ENCODE results near the gene PRSS57.
"Not testable (repeated sequence)": the region's sequence is repeated elsewhere in the genome, so short reads cannot be mapped to it uniquely, and the experiment has no call there.

Gene PRSS57

DNA sequence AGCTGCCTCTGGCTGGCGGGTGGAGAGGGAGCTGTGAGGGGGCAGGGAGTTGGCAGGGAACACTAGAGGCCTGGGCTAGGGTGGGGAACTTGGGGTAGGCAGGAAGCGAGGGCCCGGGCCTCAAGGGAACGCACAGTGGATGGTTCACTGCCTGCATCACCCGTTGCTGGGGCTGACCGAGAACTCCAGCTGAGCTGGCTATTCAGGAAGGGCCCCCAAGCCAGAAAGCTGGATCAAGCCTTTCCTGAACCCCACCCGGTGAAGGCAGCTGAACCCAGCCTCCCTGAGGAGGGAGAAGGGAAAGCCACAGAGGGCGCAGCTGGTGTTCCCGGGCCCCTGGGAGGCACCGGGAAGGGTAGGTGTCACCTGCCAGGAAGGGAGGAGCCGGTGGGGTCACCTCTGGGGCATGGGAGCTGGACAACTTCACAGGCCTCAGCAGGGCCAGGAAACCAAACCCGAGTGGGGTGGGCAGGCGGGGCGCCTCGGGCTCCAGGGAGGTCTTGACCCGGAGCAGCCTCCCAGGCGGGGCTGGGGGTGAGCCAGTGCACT is 27.4 kb upstream of the PRSS57 start:
- no peak for DNase-seq

DNA sequence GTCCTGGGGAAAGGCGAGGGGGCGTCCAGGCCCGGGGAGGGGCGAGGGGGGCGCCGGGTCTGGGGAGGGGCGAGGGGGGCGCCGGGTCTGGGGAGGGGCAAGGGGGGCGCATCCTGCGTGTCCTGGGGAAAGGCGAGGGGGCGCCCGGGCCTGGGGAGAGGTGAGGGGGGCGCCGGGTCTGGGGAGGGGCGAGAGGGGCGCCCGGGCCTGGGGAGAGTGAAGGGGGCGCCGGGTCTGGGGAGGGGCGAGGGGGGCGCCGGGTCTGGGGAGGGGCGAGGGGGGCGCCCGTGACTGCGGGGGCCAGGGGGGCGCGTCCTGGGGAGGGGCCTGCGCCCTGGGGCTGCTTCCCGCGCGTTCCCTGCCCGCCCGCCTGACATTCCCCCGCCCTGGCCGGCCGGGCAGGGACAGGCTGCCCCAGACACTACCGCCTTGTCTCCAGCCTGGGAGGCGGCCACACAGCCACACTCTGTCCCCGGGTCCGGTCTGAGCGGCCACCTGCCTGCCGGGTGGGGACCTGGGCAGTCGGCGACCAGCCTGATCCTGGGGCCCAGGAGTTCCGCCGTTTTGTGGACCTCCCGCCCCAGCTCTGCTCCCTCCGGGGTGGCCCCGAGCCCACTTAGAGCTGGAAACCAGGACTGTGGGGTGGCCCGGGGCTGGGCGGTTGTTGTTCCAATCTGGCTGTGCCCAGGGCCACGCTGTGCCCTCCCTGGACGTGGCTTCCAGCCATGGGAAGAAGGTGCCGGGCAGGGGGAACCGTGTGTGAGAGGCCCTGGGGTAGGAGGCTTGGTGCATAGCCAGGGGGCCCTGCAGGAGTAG is 25.3 kb upstream of the PRSS57 start:
- DNase-seq: no peak

DNA sequence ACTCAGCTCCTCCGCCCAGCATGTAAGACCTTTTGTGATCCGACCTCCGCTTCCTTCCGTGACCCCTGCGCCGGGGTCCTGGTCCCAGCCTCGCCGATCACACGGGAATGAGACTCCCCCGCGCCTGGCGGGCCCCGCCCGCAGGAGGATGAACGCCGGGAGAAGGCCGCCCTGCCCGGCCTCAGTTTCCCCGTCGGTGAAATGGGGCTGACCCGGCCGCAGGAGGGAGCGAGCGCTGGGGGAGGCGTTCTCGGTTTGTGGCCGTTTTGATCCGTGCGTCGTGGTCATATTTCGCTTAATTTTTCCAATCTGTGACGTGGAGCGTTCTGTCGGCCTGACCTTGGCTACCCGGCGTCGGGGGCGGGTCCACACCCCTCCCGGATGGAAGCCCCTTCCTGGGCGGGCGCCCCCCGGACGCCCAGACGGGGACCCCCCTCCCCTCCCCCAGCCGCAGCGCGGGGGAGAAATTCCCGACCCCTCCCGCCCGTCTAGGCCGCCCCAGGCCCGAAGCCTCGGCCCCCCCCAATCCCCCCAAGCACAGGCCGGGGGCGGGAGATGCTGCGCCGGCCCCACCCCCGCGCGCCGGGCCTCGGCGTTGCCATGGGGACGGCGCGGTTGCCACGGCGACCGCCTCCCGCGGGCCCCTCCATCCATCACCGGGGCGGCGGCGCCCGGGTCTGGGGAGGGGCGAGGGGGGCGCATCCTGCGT is 24.5 kb upstream of the PRSS57 start:
- no peak for DNase-seq

DNA sequence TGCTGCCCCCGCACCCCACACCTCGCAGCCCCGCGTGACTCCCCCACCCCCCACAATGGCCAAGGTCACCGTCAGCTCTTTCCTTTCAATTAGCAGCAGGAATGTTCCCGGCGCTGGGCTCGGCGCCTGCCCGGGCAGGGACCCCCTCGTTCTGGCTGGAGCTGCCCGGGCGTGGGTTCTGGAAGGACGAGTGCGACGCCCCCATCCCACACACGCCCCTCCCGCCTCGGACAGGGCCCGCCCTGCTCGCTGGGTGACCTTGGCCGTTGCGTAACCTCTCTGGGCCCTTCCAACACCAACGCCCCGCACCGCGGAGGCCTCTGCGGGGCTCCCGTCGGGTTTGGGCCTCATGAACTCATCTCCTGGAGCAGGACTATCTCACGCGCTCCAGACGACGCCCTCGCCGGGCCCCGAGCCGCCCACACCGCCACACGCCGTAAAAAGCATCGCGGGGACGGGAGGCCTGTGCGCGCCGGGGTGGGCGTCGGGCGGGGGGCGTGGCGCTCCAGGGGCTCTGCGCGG is 23.8 kb upstream of the PRSS57 start:
- DNase-seq: no peak

DNA sequence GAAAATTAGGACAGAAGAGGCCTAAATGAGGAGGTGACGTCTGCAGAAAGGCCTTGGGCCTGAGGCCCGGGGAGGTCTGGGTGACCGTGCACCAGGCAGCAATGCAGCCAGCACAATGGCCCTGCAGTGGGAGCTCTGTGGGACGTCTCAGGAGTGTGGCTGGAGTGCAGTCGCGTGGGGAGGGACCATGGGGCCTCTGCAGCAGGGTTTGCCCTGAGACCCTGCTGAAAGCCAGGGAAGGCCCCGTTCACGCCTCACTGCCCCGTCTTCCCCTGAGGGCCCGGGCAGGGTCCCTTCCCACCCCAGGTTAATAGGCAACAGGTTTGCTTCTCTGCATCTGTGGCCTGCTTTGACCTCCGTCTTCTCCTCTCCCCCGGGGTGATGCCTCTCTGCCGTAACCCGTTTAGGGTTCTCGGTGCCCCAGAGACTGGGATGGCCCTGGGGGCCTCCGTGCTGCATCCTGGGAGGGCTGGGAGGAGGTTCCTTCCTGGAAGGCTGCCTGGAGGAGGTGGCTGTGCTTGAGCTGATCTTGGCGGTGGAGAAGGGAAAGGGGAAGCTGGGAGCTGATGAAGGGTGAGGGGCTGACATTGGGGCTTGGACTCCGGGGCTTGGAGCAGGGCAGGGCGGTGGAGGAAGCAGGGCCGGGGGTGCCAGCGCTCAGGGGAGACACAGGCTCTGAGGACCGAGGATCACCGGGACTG is 23.1 kb upstream of the PRSS57 start:
- no peak for DNase-seq

DNA sequence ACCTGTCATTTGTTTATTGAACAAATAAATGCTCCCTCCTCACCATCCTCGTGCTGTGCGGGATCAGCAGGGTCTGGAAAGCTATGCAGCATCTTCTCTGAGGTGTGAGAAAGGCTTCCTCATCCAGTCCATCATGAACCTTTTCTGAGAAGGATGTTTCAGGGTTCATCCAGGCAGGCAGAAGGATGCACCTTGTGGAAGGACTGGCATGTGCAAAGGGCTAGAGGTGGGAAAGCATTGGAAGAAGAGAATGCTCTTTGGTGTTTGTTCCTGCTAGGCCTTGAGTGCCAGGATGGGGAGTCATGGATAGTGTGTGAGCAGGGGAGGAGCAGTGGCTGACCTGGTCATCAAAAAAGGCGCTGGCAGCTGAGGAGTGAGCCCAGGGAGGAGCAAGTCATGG is 20.1 kb upstream of the PRSS57 start:
- DNase-seq: no peak

DNA sequence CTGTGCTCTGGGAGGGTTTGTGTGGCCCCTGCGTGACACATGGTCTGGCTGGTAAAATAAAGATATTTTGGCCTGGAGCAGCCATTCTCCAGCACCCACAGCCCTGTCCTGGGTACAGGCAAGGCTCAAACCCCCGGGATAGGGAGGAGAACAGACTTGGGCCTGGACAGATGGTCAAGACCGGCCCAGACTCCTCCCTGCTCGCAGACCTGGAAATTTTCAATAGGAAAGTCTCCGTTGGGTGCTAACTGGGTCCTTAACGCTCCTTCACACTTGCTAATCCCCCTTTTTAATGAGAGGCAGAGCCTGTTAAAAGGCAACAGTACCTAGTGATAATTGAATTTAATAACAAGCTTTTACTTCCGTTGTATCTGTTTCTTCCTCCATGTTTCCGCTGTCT is 16.0 kb upstream of the PRSS57 start:
- DNase-seq: no peak

DNA sequence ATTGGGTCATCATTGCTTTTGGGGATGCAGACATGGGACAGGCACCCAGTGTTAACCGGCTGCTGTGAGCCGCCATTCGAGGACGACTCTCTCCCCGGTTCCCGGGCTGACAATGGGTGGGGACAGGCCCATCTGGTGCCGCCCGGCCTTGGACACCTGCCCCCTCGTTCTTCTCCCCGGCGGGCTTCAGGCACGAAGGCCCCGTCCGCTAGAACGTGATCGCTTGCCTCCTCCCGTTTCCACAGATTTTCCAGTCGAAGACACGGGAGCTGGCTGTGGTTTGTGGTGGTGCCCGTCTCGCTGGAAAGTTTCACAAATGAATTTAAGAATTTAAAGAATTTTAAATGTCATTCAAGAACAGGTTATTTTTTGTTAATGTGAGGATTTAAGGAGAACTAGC is 15.5 kb upstream of the PRSS57 start:
- no peak for DNase-seq

DNA sequence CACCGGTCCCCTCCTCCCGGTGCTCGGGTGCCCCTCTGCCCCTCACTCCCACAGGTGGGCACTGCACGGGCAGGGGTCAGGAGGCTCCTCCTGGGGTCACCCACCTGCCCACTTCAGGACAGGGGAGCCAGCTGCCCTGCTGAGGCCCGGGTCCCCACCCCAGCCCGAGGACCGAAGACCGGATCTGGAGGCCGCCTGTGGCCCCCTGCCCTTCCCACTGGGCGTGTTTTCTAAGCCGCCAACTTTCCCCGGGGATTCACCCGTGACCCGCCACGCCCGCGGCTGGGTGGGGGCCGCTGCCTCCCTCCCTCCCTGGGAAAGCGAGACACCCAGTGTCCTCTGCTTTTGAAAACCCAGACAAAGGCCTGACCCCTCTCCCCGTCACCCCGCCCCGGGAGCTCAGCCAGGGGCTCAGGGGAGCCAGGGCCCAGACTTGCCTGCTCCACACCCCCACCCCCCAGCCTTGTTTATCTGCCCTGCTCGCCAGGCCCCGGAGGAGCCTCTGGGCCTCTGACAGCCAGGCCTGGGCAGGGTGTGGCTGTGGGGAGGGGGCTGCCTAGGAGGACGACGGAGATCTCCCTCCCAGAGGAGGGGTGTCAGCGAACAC is 14.8 kb upstream of the PRSS57 start:
- DNase-seq: no peak

DNA sequence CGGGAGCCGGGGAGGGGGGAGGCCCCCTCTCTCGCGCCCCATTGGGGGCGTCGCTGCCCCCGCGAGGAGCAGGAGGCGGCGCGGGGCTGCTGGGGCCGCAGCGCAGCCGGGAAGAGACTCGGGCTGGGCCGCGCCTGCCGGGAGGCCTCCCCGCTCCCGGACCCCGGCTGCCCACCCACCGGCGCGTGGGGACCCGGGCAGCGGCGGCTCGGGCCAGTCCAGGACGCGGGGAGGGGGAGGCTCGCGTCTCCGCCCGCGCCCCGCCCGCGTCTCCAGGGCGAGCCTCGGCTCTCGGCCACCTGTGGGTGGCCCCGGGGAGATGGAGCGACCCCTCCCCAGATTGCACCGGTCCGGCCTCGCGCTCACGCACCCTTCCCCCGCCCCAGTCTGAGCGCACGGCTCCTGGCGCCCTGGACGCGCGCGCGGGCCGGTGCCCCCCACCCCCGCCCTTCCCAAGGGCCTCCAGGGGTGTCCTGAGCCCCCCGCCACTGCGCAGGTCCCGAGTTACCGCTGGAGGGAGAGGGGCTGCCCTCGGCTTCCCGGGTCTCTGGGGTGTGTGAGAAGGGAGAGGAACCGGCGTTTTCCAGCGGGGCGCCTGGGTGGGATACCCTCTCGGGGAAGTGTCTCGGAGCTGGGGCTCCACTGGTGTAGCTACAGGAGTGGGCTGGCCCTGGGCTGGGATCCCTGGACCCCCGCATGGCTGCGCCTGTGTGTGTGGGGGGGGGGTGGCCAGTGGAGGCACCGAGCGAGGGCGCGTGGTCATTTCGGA is 14.1 kb upstream of the PRSS57 start:
- DNase-seq: no peak

DNA sequence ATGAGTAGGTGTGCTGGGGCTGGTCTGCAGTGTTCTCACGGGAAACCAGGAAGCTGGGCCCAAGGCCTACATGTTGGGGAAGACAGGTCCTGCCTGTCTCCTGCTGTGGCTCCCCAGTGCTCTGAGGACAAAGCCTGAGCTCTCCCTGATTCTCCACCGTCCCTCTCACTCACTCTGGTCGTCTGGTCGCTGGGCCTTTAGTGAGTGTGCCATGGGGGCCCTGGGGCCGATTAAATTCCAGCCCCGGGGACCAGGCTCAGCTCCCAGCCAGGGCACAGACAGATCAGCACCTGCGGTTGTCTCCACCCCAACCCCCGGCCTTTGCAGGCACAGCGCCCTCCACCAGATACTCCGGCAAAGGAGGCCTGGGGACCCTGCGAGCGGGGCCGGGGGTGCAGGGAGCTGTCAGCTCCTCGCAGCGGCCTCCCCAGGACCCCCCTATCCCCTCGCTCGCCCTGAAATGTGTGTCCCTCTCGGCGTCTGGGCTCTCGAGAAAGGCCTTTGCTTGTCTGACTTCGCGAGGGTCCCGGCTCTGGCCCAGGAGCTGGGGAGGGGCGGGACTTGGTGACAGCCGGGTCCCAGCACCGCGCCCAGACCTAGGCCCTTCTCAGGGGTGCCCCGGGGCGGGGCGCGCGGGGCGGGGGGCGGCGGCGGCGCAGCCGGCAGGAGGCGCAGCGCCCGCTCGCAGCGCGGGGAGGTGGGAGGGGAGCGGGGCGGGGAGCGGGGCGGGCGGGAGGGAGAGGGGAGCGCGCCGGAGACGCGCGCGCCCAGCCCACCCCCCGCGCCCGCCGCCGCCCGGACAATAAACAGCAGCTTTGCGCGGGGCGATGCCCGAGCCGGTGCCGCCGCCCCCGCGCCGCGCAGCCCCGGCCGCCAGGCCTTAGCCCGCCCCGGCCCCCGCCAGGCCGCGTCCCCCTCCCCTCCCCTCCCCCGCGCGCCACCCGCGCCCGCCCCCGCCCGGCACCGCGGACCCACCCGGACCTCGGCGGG is 13.2 kb upstream of the PRSS57 start, which contains the start of gene PALM:
Gene PALM, plus strand, starts transcription at position 782 of the 990 bp plus-strand sequence. CDS start 212 bp downstream, outside the sequence.
- DNase-seq: no peak

DNA sequence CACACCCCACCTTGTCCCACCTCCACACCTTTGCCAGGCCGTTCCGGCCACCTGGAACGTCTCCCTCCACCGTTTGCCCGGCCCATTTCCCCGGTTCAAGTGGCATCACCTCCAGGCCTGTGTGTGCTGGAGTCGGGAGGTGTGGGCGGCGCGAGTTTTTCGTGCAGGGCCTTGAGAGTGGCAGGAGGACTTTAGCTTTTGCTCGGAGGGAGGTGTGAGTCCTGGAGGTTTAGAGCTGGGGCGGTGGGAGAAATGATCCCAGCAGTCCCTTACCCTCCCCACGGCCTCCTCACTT is 9.1 kb upstream of the PRSS57 start:
- no peak for DNase-seq

DNA sequence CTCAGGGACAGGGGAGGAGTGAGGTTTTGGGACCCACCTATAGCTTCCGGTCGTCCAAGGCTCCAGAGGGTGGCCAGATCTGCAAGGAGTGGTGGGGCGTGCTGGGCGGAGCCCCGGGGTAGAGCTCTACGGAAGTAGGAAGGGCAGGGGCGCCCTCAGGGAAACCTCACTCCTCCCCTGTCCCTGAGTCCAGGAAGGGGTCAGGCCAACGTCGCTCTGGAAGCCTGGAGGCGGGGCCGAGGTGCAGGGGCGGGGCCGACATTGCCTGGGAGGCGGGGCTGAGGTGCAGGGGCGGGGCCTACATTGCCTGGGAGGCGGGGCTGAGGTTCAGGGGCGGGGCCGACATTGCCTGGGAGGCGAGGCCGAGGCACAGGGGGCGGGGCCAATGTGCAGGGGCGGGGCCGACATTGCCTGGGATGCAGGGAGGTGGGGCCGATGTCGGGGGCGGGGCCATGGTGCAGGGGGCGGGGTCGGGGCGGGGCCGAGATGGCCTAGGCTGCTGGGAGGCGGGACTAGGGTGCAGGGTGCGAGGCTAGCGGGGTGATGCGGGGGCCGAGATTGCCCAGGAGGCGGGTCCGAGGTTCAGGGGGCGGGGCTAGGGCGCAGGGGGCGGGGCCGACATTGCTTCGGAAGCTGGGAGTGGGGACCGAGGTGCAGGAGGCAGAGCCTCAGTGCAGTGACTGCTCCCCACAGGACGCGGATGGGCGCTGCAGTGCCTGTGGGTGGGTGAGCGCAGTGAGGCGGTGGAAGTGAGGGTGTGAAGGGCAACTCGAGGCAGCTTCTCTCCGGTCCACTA is 8.6 kb upstream of the PRSS57 start:
- DNase-seq: peak; percentile 85

DNA sequence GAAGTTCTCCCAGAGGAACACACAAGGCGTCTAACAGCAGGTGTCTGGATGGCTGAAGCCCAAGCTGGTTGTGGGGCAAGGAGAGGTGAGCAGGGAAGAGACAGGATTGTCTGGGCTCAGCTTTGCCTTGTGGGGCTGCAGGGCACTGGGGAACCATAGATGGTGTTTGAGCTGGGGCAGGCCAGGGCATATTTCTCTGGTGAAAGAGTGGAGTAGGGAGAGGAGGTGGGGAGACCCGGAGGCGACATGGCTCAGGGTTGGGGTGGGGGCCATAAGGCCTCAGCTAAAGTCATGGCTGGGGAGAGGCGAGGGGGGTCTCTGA is 8.0 kb upstream of the PRSS57 start:
- no peak for DNase-seq

DNA sequence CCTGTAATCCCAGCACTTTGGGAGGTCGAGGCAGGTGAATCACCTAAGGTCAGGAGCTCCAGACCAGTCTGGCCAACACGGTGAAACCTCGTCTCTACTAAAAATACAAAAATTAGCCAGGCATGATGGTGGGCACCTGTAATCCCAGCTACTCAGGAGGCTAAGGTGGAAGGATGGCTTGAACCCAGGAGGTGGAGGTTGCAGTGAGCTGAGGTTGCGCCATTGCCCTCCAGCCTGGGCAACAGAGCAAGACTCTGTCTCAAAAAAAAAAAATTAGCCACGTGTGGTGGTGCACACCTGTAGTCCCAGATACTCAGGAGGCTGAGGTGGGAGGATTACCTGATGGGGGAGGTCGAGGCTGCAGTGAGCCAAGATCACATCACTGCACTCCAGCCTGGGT is 7.6 kb upstream of the PRSS57 start:
- DNase-seq: not testable (repeated sequence)

DNA sequence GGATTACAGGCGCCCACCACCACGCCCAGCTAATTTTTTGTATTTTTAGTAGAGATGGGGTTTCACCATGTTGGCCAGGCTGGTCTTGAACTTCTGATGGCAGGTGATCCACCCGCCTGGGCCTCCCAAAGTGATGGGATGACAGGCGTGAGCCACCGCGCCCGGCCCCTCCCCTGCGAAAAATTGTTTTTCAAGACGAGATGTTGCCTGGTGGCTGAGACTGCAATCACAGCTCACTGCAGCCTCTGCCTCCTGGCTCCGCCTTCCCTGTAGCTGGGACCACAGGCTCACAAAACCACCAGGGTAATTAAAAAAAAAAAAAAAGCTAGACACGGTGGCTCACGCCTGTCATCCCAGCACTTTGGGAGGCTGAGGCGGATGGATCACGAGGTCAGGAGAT is 4.6 kb upstream of the PRSS57 start:
- DNase-seq: not testable (repeated sequence)

DNA sequence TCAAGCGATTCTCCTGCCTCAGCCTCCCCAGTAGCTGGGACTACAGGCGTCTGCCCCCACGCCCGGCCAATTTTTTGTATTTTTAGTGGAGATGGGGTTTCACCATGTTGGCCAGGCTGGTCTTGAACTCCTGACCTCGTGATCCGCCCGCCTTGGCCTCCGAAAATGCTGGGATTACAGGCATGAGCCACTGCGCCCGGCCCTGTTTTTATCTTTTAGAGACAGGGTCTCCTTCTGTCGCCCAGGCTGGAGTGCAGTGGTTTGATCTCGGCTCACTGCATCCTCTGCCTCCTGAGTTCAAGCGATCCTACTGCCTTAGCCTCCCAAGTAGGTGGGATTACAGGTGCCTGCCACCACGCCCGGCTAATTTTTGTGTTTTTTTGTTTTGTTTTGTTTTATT is 3.3 kb upstream of the PRSS57 start:
- DNase-seq: not testable (repeated sequence)

DNA sequence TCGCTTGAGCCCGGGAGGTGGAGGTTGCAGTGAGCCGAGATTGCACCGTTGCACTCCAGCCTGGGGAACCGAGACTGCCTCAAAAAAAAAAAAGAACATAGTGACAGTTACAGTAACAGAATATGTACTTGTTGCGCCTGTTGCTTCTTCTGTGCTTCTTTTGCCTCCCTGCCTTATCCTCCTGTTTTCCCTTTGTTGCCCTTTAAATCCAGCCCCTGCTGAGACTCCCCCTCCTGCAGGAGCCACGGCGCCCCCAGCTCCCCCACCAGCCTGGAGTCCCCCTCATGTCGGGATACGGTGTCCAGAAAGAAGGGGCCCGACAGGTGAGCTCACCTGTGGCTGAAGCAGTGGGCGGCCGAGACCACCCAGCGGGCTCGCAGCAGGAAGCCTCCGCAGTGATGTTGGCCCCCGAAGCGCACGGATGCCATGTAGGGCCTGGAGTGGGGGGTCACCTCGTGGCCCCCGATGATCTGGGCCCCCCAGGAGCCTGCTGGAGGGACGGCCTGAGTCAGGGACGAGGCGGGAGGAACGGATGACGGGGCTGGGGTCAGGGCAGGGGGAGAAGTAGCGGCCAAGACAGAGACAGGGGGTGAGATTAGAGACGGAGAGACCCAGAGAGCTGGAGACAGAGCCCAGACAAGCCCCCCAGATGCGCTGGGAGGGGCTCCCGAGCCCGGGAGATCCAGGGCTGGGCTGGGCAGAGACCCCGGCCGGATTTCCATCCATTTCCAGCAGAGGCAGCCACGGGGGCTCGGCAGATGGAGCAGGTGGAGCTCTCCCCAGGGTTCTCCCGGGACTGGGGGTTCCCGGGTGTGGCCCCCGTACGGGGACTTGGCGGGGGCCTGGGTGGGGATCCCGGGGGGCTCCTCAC is 536 bp downstream of the PRSS57 start:
- DNase-seq: no peak

DNA sequence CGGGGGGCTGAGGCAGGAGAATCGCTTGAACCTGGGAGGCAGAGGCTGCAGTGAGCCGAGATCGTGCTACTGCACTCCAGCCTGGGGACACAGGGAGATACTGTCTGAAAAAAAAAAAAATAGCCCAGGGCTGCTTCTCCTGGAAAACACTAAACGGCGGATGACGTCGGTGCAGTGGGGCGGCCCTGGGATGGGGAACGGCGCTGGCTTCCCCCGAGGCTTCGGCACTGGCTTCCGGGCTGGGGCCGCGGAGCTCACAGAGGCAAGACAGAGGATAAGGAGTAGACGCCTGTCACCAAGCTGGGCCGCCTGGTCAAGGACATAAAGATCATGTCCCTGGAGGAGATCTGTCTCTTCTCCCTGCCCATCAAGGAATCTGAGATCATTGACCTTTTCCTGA is 5.0 kb downstream of the PRSS57 start:
- no peak for DNase-seq

Measured in activated effector memory CD4-positive, alpha-beta T cell treated with anti-CD3 and anti-CD28 coated beads, Interleukin-2, amount 50 U/mL, for 16 hours (primary cell).